Measurements from ENCODE around the gene YIF1A. TPM values are rescaled to one million over a fixed set of nuclear protein-coding genes. Genes with fewer than 3 reads are reported as not detected.

Gene YIF1A
- total RNA-seq, 5 donors from 2014 or later (not counting 1 experiment from before 2014, with no cell fraction given): 24.5 to 63.3 (median 56.9) TPM

DNA sequence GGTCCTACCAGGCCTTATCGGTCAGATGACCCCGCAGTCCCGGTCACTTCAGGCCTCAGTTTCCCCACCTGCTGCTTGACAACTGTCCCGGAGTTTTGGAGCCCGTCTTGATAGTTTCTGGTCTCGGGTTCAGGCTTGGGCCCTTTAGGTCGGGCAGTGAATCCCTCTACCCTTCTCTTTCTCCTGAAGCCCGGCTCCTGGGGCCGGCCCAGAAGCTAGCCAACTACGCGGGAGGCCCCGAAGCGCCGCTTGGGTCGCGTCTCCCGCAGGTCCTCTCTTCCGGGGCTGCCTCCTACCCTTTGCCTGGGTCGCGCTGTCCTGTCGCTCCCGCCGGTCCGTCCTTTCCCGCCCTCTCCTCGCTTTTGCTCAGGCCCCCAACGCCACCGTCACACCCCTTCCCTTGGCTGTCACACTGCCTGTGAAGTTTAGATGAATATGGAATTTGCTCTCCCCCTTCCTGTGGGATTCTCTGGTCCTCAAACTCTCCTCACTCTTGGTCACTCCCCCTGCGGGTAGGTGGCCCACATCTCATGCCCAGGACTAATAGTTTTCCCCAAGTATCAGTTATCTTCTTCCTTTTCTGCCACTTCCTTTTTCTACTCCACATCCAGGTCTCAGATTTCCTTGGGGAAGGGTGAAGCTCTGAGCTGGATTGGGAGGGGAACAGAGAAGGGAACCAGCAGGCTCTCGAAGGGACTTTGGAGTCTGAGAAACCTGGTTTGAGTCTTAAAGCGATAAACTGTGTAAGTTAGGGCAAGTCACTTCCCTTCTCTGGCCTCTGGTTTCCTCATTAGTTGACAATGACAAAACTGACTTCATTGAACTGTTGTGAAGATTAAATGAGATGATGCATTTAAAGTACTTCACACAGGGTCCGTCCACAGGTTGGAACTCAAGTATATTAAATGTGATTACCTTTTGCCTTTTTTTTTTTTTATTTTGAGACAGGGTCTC lies 19.7 kb downstream of the YIF1A start:
- peaks cover 41 to 55% (median 48%) of the 10 kb centered on the region in 3 donors for H3K4me1 Mint-ChIP-seq
- ChIA-PET POLR2A (interaction anchor here in 1 of 2 donors (0.5 kb wide), 2 partner anchors 385 to 1160 kb away, joined by 3 to 6 read pairs; no protein-coding TSS in a partner anchor), CTCF (interaction anchor here in 1 of 2 donors (1.7 kb wide), 1 partner anchor 409 kb away, joined by 5 read pairs; the partner anchor contains the start of gene MUS81)
- Histone ChIP-seq H3K36me3 (ENCODE audit: control insufficient read depth in 2 of 2, extremely low read depth in 1 of 2, insufficient read depth in 1 of 2, low read length in 1 of 2) (peaks cover 23 to 50% of the 10 kb centered on the region in 2 donors), H3K27me3 (replicated peaks in 1 of 2; ENCODE audit: control insufficient read depth in 2 of 2, extremely low read depth in 1 of 2, insufficient read depth in 2 of 2, low read length in 1 of 2) (no peaks in the 10 kb centered on the region), H3K4me1 (ENCODE audit: control insufficient read depth in 1 of 2, extremely low read depth in 1 of 2, insufficient read depth in 2 of 2, low read length in 2 of 2) (peaks cover 6 to 67% of the 10 kb centered on the region in 2 experiments), H3K27ac (ENCODE audit: low read length) (peak overlapping the region; percentile 92), H3K9me3 (no peaks in the 10 kb centered on the region), H3K4me3 (ENCODE audit: control insufficient read depth in 1 of 2, extremely low read depth in 1 of 2, low read length in 1 of 2) (peak overlapping the region; percentile 89 to 94)
- DNase-seq (peak in 1 of 35 experiments; percentile 36), ATAC-seq (replicated peaks in 1 of 4) (no peak)
- H3K27ac Mint-ChIP-seq: peak overlapping the region; percentile 88 to 91
- H3K9me3 Mint-ChIP-seq: no peaks in the 10 kb centered on the region
- peak overlapping the region; percentile 86 to 94 (median 90) for H3K4me3 Mint-ChIP-seq
- peaks cover 30% of the 10 kb centered on the region for H3K36me3 Mint-ChIP-seq
- H3K27me3 Mint-ChIP-seq: no peaks in the 10 kb centered on the region
- WGBS (ENCODE audit: insufficient coverage): 0% methylated on average over 19 of the region's 32 CpGs

DNA sequence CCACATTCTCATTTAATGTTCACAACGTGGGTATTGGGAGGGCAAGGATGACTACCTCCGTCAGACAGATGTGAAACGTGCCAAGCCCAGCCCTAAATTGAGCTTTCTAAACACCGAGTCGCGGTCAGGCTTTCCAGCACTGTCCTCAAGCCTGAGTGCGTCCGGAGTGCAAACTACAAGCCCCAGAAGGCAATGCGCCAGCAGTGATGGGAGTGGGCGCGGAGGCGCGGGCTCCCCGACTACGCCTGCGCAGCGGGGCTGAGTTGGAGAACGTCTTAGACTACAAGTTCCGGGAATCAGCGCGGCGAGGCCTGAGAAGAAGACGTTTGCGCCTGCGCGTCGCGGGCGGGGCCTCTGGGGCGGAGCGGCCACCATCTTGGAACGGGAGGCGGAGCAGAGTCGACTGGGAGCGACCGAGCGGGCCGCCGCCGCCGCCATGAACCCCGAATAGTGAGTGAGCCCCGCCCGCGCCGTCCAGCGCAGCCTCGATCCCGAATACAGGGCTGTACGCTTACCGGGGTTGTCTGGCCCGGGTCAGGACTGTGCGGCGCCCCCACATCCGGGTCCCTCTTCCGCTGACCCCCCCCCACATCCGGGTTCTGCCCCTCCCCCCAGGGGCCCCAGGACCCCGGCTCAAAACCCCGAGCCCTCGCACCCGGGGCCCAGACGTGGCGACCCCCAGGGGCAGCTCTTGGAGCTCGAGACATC lies 20.5 kb downstream of the YIF1A start, which contains the start of gene RAB1B:
TSS of gene RAB1B (plus strand) at position 396 of the 708 bp plus-strand sequence. CDS start at position 437, 41 bp downstream.
- Histone ChIP-seq H3K36me3 (ENCODE audit: control insufficient read depth in 2 of 2, extremely low read depth in 1 of 2, insufficient read depth in 1 of 2, low read length in 1 of 2) (peaks cover 25 to 45% of the 10 kb centered on the region in 2 donors), H3K4me1 (ENCODE audit: control insufficient read depth in 1 of 2, extremely low read depth in 1 of 2, insufficient read depth in 2 of 2, low read length in 2 of 2) (peaks cover 6 to 61% of the 10 kb centered on the region in 2 experiments), H3K4me3 (ENCODE audit: control insufficient read depth in 1 of 2, extremely low read depth in 1 of 2, low read length in 1 of 2) (peak within 1 kb of the TSS; percentile 89 to 94), H3K27me3 (replicated peaks in 1 of 2; ENCODE audit: control insufficient read depth in 2 of 2, extremely low read depth in 1 of 2, insufficient read depth in 2 of 2, low read length in 1 of 2) (no peaks in the 10 kb centered on the region), H3K9me3 (no peaks in the 10 kb centered on the region), H3K27ac (ENCODE audit: low read length) (peak within 1 kb of the TSS; percentile 92)
- H3K4me3 Mint-ChIP-seq: peak within 1 kb of the TSS; percentile 86 to 94 (median 90)
- peaks cover 25% of the 10 kb centered on the region for H3K36me3 Mint-ChIP-seq
- ChIA-PET POLR2A (interaction anchor here in 1 of 2 donors (0.5 to 1.1 kb wide), 5 partner anchors 21 to 1159 kb away, joined by 3 to 6 read pairs (median 4); partner anchors contain the start of genes MALAT1, TMEM151A and YIF1A), CTCF (interaction anchor here in 1 of 2 donors (0.5 to 1.7 kb wide), 6 partner anchors 13 to 409 kb away, joined by 3 to 5 read pairs (median 4); partner anchors contain the start of genes MUS81 and YIF1A)
- H3K4me1 Mint-ChIP-seq: peaks cover 41 to 50% (median 46%) of the 10 kb centered on the region in 3 donors
- H3K9me3 Mint-ChIP-seq: no peaks in the 10 kb centered on the region
- H3K27ac Mint-ChIP-seq: peak within 1 kb of the TSS; percentile 88 to 91
- WGBS (ENCODE audit: insufficient coverage): under 1% methylated on average over 49 of the region's 64 CpGs
- ATAC-seq (replicated peaks in 1 of 4) (peak; percentile 82 to 85 (median 84)), DNase-seq (peak; percentile 98 to 100 (median 99))
- no peaks in the 10 kb centered on the region for H3K27me3 Mint-ChIP-seq

DNA sequence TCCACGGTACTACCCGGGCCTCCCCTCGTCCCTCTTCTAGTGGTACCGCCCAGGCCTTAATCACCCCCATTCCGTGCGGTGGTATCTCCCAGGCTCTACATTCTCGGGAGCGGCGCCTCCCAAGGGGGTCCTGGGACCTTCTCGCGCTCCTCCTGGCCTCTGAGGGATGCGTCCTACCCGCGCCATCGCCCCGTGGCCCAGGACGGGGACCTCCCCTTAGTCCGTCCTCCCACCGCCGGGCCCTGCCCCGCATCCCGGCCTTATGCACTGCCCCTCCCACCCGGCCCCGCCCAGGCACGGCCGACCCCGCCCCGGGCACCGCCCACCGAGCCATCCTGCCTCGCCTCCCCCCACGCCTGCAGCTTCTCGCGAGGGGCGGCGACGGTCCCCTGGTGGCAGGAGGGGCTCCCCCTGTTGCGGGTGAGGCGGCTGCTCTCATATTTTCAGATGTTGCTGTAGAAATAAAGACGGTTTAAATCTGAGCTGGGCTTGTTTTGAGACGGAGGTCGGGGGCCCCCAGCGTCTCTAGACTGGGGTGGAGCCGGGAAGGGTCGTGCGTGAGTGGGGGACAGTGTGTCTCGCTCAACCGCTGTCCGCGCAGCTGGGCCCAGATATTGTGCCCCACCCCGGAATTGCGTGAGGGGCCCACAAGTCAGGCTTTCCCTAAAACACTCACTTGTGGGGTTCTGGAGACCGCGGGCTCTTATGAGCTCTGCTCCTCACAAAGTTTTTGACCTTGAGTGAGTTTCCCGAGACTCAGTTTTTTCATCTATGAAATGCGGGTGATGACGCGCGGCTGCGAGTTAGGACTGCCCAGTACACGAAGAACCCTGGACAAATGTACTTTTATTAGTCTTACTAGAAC lies 21.3 kb downstream of the YIF1A start:
- H3K27me3 Mint-ChIP-seq: no peaks in the 10 kb centered on the region
- CTCF ChIA-PET: interaction anchor here in 1 of 2 donors (0.5 to 1.7 kb wide), 6 partner anchors 14 to 408 kb away, joined by 3 to 5 read pairs (median 4); partner anchors contain the start of genes MUS81 and YIF1A
- peaks cover 21% of the 10 kb centered on the region for H3K36me3 Mint-ChIP-seq

DNA sequence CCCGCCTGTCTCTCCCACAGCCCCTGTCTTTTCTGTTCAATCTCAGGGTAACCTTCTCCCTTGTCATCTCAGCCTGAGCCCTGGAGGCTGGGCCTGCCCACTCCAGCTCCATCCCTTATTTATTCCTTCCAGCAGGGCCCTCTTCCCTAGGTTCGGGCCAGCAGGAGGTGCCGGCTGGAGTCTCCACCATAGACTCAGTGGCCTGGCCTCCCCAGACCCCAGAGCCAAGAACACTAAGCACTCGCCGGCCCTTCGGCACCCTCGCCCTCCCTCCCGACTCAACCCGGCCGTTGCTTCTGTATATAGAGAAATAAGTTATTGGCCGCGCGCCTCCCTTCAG lies 21.9 kb downstream of the YIF1A start:
- peaks cover 6 to 47% of the 10 kb centered on the region in 2 experiments for H3K4me1 ChIP-seq (ENCODE audit: control insufficient read depth in 1 of 2, extremely low read depth in 1 of 2, insufficient read depth in 2 of 2, low read length in 2 of 2)
- H3K27me3 ChIP-seq (replicated peaks in 1 of 2; ENCODE audit: control insufficient read depth in 2 of 2, extremely low read depth in 1 of 2, insufficient read depth in 2 of 2, low read length in 1 of 2): no peaks in the 10 kb centered on the region
- ChIA-PET CTCF (interaction anchor here in 1 of 2 donors (1.1 to 1.7 kb wide), 4 partner anchors 14 to 407 kb away, joined by 3 to 5 read pairs (median 4); partner anchors contain the start of gene MUS81), POLR2A (no interaction called here)
- no peak for ATAC-seq (replicated peaks in 1 of 4)
- peaks cover 15% of the 10 kb centered on the region for H3K36me3 Mint-ChIP-seq
- no peaks in the 10 kb centered on the region for H3K27me3 Mint-ChIP-seq
- H3K9me3 ChIP-seq: no peaks in the 10 kb centered on the region
- peaks cover 33 to 37% (median 37%) of the 10 kb centered on the region in 3 donors for H3K4me1 Mint-ChIP-seq
- peak overlapping the region; percentile 86 to 94 (median 90) for H3K4me3 Mint-ChIP-seq
- peak overlapping the region; percentile 72 to 82 for H3K27ac Mint-ChIP-seq
- DNase-seq: no peak
- WGBS (ENCODE audit: insufficient coverage): 94% methylated on average over 3 of the region's 13 CpGs
- H3K36me3 ChIP-seq (ENCODE audit: control insufficient read depth in 2 of 2, extremely low read depth in 1 of 2, insufficient read depth in 1 of 2, low read length in 1 of 2): peaks cover 21 to 46% of the 10 kb centered on the region in 2 donors
- H3K27ac ChIP-seq (ENCODE audit: low read length): peak overlapping the region; percentile 64
- H3K9me3 Mint-ChIP-seq: no peaks in the 10 kb centered on the region
- peak overlapping the region; percentile 36 to 89 for H3K4me3 ChIP-seq (ENCODE audit: control insufficient read depth in 1 of 2, extremely low read depth in 1 of 2, low read length in 1 of 2)

More for the DNA sequence above, 21.3 kb downstream of the YIF1A start:
- peaks cover 6 to 53% of the 10 kb centered on the region in 2 experiments for H3K4me1 ChIP-seq (ENCODE audit: control insufficient read depth in 1 of 2, extremely low read depth in 1 of 2, insufficient read depth in 2 of 2, low read length in 2 of 2)
- POLR2A ChIA-PET: interaction anchor here in 1 of 2 donors (0.6 to 1.1 kb wide), 3 partner anchors 21 to 769 kb away, joined by 3 to 5 read pairs (median 4); partner anchors contain the start of genes MALAT1, TMEM151A and YIF1A
- Mint-ChIP-seq H3K4me1 (peaks cover 38 to 43% (median 40%) of the 10 kb centered on the region in 3 donors), H3K9me3 (no peaks in the 10 kb centered on the region), H3K4me3 (peak overlapping the region; percentile 86 to 94 (median 90)), H3K27ac (peak overlapping the region; percentile 88 to 91)
- H3K9me3 ChIP-seq: no peaks in the 10 kb centered on the region
- DNase-seq (peak; percentile 67 to 91 (median 81)), ATAC-seq (replicated peaks in 1 of 4) (peak; percentile 56 to 66 (median 64))
- WGBS (ENCODE audit: insufficient coverage): 0% methylated on average over 37 of the region's 61 CpGs
- peak overlapping the region; percentile 89 to 94 for H3K4me3 ChIP-seq (ENCODE audit: control insufficient read depth in 1 of 2, extremely low read depth in 1 of 2, low read length in 1 of 2)
- peaks cover 23 to 45% of the 10 kb centered on the region in 2 donors for H3K36me3 ChIP-seq (ENCODE audit: control insufficient read depth in 2 of 2, extremely low read depth in 1 of 2, insufficient read depth in 1 of 2, low read length in 1 of 2)
- peak overlapping the region; percentile 92 for H3K27ac ChIP-seq (ENCODE audit: low read length)
- H3K27me3 ChIP-seq (replicated peaks in 1 of 2; ENCODE audit: control insufficient read depth in 2 of 2, extremely low read depth in 1 of 2, insufficient read depth in 2 of 2, low read length in 1 of 2): no peaks in the 10 kb centered on the region

DNA sequence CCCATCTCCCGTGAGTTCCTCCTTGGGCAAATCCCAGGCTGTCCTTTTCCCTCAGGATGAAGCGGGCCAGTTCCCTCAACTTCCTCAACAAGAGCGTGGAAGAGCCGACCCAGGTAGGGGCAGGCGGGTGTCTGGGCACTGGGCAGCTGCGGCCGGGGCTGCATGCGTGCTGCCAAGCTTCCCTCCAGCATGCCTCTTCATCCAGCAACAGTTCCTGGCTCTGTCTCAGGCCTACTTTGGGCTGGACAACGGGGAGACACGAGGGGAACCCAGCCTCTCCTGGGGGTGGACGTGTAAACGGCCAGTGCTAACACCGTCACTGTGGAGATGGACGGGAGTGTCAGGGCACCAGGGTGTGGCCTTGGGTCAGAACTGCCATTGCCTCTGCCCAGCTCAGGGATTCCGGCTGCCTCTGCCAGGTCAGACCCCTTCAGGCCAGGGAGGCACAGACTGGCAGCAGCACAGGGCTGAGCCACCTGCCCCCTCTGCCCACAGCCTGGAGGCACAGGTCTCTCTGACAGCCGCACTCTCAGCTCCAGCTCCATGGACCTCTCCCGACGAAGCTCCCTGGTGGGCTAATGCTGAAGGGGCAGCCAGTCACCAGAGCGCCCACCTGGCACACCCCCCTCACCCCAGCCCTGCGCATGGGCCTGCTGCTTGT lies 22.4 kb downstream of the YIF1A start:
- POLR2A ChIA-PET: interaction anchor here in 1 of 2 donors (0.6 kb wide), 1 partner anchor 45 kb away, joined by 3 read pairs; no protein-coding TSS in a partner anchor
- Histone ChIP-seq H3K4me1 (ENCODE audit: control insufficient read depth in 1 of 2, extremely low read depth in 1 of 2, insufficient read depth in 2 of 2, low read length in 2 of 2) (peaks cover 6 to 42% of the 10 kb centered on the region in 2 experiments), H3K36me3 (ENCODE audit: control insufficient read depth in 2 of 2, extremely low read depth in 1 of 2, insufficient read depth in 1 of 2, low read length in 1 of 2) (peaks cover 16 to 46% of the 10 kb centered on the region in 2 donors), H3K4me3 (ENCODE audit: control insufficient read depth in 1 of 2, extremely low read depth in 1 of 2, low read length in 1 of 2) (no peak overlapping the region), H3K27ac (ENCODE audit: low read length) (peak overlapping the region; percentile 64), H3K27me3 (replicated peaks in 1 of 2; ENCODE audit: control insufficient read depth in 2 of 2, extremely low read depth in 1 of 2, insufficient read depth in 2 of 2, low read length in 1 of 2) (no peaks in the 10 kb centered on the region), H3K9me3 (no peaks in the 10 kb centered on the region)
- Mint-ChIP-seq H3K4me3 (peak overlapping the region in 2 of 3 donors; percentile 86 to 94), H3K9me3 (no peaks in the 10 kb centered on the region), H3K27me3 (no peaks in the 10 kb centered on the region), H3K36me3 (peaks cover 10% of the 10 kb centered on the region), H3K4me1 (peaks cover 32 to 33% (median 32%) of the 10 kb centered on the region in 3 donors), H3K27ac (peak overlapping the region in 1 of 2 donors; percentile 82)
- WGBS (ENCODE audit: insufficient coverage): 96% methylated on average over 19 of the region's 20 CpGs
- CTCF ChIA-PET: interaction anchor here in 1 of 2 donors (1.1 kb wide), 1 partner anchor 23 kb away, joined by 3 read pairs; the partner anchor contains the start of gene YIF1A
- DNase-seq (no peak), ATAC-seq (replicated peaks in 1 of 4) (no peak)

Data from T-cell (primary cell).